HG02763 (cell line): ENCODE data around the gene ATG16L2.
"Not testable (repeated sequence)": the region's sequence is repeated elsewhere in the genome, so short reads cannot be mapped to it uniquely, and the experiment has no call there.

Experiments
- ATAC-seq: cut with Tn5 transposase; IDR thresholded peaks from one replicate; pipeline ENCODE4 v1.9.1; 2021; ENCODE audit warnings: mild to moderate bottlenecking, moderate library complexity; ENCODE audit not compliant: unreplicated experiment

ATG16L2 gene

GRCh38 chr11:72778535-72779494 lies 35.4 kb upstream of the ATG16L2 start:
- ATAC-seq, result no peak

- no peak for ATAC-seq
Observed at GRCh38 chr11:72779495-72780128, 34.6 kb upstream of the ATG16L2 start.

GRCh38 chr11:72780296-72781062 lies 33.7 kb upstream of the ATG16L2 start:
- no peak for ATAC-seq

GRCh38 chr11:72781063-72781312 lies 33.2 kb upstream of the ATG16L2 start:
- no peak for ATAC-seq

- no peak for ATAC-seq
Observed at GRCh38 chr11:72781313-72782080, 32.7 kb upstream of the ATG16L2 start.

- no peak for ATAC-seq
Observed at GRCh38 chr11:72782081-72782920, 31.9 kb upstream of the ATG16L2 start.

- no peak for ATAC-seq
Observed at GRCh38 chr11:72783144-72783905, 30.9 kb upstream of the ATG16L2 start.

- ATAC-seq, result no peak
Observed at GRCh38 chr11:72784662-72785061, 29.5 kb upstream of the ATG16L2 start.

- ATAC-seq, result no peak
Observed at GRCh38 chr11:72786305-72787215, 27.7 kb upstream of the ATG16L2 start.

GRCh38 chr11:72787216-72788104 lies 26.8 kb upstream of the ATG16L2 start:
- no peak for ATAC-seq

- no peak for ATAC-seq
Observed at GRCh38 chr11:72788241-72788640, 26.0 kb upstream of the ATG16L2 start.

GRCh38 chr11:72789493-72790131 lies 24.6 kb upstream of the ATG16L2 start:
- ATAC-seq, result no peak

- ATAC-seq, result not testable (repeated sequence)
Observed at GRCh38 chr11:72791228-72791627, 23.0 kb upstream of the ATG16L2 start.

GRCh38 chr11:72792437-72793021 lies 21.7 kb upstream of the ATG16L2 start:
- no peak for ATAC-seq

GRCh38 chr11:72793076-72793424 lies 21.2 kb upstream of the ATG16L2 start:
- ATAC-seq, result no peak
